ENCODE data around the gene NUFIP1. TPM values are rescaled to one million over a fixed set of nuclear protein-coding genes. Genes with fewer than 3 reads are reported as not detected.
"Not testable (repeated sequence)": the region's sequence is repeated elsewhere in the genome, so short reads cannot be mapped to it uniquely, and the experiment has no call there.

NUFIP1 gene
- 2.3 and 3.7 TPM in 2 replicates for total RNA-seq (2014; rRNA removed; shearing (Covaris generic))

DNA sequence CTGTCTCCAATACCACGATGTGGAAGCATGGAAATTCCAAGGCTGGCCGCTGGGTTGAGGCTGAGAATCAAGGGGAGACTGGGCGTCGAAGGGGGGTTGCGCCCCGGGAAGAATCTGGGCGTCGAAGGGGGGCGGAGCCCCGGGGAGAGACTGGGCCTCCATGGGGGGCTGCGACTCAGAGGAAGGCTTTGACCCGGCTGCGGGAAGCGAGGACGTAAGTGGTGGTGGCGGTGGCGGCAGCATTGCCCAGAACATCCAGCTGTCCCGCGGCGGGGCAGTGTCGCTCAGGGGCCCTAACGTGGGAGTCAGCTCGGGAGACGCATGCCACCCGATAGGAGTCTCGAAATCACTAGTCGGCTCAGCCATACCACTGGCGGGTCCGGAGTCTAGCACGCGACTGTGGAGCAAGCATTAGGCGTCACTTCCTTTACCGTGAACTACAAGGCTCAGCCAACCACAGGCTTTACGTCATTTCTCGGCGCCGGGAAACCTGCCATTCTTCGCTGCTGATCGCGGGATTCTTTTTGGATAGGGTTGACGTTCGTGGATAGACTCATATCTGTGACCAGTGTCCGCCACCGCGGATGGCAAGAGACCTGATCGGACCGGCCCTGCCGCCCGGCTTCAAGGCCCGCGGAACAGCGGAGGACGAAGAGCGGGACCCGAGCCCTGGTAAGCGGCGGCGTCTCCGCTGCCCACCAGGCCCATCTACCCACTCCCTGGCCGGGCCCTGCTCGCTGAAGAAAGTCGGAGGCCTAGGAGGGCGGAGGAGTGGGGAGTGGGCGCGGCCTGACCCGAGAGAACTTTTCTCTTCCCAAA lies at the start of gene NUFIP1, which contains the start of gene GPALPP1:
NUFIP1 (minus strand) TSS at position 401 of the 819 bp plus-strand sequence; CDS start at position 366, 35 bp downstream.
GPALPP1 (plus strand) TSS at position 468 of the 819 bp plus-strand sequence; CDS start at position 585, 117 bp downstream.
- peak; percentile 99 for DNase-seq (ENCODE audit: low spot score)

- no peak for DNase-seq (ENCODE audit: low spot score)
Observed at GRCh38 chr13:45036206-45036605, 46.9 kb upstream of the NUFIP1 start.

DNA sequence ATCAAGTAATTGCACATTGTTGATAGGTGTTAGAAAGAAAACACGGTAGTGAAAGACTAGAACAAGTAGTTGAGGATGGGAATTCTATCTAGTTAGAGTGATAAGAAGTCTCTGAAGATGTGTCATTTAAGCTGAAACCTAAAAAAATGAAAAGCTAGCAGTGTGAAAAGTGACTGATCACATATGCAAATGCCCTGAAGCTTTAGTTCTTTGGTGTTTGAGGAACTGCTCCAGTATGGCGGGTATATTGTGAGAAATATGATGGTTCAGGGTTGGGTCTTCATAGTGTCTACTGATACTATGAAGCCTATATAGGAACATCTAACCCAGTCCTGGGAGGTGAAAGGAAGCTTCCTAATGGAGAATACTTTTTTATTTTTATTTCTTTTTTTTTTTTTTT lies 45.1 kb upstream of the NUFIP1 start:
- no peak for DNase-seq (ENCODE audit: low spot score)

- no peak for DNase-seq (ENCODE audit: low spot score)
Observed at GRCh38 chr13:45024847-45025246, 35.6 kb upstream of the NUFIP1 start.

DNA sequence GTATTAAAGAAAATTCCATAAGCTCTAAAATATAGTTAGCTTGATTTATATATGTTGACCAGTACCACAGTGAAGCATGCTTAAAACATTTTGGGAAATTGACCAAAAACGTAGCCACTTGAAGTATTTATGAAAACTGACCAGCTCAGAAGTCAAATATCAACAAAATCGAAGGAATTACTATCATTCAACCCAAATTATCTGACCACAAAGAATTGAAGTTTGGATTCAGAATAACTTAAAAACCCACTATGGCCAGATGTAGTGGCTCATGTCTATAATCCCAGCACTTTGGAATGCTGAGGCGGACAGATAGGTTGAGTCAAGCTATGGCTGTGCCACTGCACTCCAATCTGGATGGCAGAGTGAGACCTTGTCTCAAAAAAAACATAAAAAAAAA lies 32.0 kb upstream of the NUFIP1 start:
- no peak for DNase-seq (ENCODE audit: low spot score)

- not testable (repeated sequence) for DNase-seq (ENCODE audit: low spot score)
Observed at GRCh38 chr13:45019981-45020380, 30.7 kb upstream of the NUFIP1 start.

GRCh38 chr13:45016792-45017425 lies 27.6 kb upstream of the NUFIP1 start:
- no peak for DNase-seq (ENCODE audit: low spot score)

- DNase-seq (ENCODE audit: low spot score), result no peak
Observed at GRCh38 chr13:45015300-45015699, 26.0 kb upstream of the NUFIP1 start.

DNA sequence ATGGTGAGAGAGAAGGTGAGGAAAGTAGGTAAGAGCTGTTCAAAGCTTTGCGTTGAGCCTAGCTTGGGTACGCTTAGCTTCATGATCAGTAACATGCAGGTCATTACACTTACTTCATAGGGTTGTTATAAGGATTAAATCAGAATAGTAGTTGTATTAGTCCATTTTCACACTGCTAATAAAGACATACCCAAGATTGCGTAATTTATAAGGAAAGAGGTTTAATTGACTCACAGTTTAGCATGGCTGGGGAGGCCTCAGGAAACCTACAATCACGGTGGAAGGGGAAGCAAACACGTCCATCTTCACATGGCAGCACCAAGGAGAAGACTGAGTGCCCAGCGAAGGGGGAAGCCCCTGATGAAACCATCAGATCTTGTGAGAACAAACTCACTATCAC lies 21.9 kb upstream of the NUFIP1 start:
- no peak for DNase-seq (ENCODE audit: low spot score)

GRCh38 chr13:45007823-45008222 lies 18.6 kb upstream of the NUFIP1 start:
- DNase-seq (ENCODE audit: low spot score), result no peak

- no peak for DNase-seq (ENCODE audit: low spot score)
Observed at GRCh38 chr13:45007225-45007624, 18.0 kb upstream of the NUFIP1 start.

GRCh38 chr13:45004096-45004495 lies 14.8 kb upstream of the NUFIP1 start:
- no peak for DNase-seq (ENCODE audit: low spot score)

DNA sequence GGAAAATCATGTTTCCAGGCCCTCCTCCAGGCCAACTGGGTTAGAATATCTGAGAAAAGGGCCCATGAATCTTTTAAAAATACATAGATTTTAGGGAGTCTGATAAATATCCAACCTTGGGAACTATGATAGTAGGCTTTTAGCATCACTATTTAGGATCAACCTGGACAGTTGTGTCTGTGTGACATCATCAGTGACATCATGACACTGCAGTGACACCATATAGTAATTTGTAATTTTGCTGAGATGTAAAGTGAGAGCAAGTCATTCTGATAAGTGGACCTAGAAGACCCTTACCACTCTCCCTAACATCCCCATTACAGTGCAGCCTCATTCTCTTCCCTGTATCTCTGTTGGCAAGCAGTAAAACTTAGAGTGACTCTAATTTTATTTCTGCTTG lies 14.1 kb upstream of the NUFIP1 start:
- DNase-seq (ENCODE audit: low spot score), result no peak

DNA sequence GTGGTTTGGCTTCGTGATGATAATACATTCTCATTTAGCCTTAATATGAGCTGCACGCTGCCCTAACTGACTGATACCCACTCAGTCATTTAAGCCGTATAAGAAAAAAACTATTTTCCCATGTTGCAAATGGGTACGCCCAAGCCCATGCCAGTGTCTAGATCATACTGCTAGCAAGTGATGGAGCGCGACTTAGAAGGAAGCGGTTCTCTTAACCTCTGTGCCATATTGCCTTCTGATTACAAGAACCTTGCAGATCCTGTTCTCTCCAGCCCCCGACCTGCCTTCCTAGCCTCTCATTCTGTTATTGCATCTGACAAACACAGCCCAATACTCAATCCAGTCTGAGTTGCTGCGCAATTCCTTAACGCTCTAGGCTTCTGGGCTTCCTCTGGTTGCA lies 670 bp upstream of the NUFIP1 start:
- peak; percentile 55 for DNase-seq (ENCODE audit: low spot score)

DNA sequence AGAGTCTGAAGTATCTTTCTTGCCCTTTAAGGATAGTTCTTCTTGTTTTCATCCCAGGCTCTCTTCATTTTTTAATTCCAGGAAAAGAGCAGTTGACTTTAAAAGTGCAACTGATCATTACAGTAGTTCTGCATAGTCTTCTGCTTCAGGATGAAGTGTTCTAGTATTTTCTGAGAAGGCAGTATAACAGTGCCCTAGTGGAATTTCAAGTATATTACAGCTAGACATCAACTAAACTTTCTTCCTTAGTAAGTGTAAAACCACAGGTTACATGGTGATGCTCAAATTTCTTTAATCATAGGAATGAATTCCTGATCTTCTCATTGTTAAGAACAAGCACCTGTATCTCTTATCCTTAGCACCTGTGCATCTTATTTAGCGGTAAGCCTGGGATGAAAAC lies 10.9 kb downstream of the NUFIP1 start:
- no peak for DNase-seq (ENCODE audit: low spot score)

GRCh38 chr13:44976949-44977583 lies 12.2 kb downstream of the NUFIP1 start:
- DNase-seq (ENCODE audit: low spot score), result no peak

GRCh38 chr13:44976196-44976595 lies 13.1 kb downstream of the NUFIP1 start:
- DNase-seq (ENCODE audit: low spot score), result no peak

DNA sequence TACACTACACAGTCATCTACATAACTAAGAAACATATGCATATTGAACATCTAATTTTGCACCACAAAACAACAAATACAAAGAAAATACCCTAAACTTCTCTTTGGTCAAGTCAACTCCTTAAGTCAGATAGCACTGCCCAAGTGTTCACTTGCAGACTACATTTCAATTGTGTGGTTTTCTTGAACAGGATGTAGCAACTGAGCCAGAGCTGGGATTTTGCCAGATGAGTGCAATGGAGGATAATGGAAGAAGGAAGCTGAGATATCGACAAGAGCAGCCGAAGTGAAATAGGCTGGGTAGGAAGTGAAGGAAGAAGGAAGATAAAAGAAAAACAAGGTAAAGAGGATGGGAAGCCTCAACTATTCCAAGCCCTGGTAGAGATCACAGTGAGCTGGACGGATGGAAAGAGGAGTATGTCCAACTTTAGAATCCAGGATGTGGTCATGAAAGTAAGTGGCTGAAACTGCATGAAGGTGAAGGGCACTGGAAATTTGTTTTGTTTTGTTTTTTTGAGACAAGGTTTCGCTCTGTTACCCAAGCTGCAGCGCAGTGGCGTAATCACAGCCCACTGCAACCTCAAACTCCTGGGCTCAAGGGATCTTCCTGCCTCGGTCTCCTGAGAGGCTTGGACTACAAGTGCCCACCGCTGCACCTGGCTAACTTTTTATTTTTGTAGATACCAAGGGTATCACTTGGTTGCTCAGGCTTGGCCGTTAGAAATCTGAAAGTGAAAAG lies 15.0 kb downstream of the NUFIP1 start:
- no peak for DNase-seq (ENCODE audit: low spot score)

DNA sequence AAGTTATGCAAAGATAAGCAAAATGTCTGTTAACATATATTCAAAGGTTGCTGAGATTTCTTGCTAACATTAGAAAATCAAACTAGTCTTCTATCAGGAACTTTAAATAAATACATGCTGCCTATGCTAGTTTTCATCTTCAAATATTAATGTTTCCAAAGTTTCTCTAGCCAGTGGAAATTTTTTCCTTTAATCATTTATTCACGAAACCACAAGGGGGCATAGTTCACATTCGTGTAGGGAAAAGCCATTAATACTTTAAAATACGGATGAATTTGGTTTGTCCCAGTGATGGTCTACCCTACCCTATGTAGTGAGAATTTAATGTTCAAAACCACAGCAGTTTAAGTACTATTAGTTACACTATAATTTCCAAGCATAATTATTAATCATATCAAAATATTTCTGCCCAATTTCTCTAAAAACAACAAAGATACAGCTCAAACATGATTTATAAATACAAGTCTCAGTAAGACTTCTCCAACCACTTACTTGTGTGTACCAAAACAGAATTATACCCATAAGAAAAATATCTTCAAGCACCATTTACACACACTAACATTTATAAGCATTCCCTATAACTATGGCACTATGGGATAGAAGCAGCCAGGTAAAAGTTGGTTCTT lies 16.2 kb downstream of the NUFIP1 start:
- DNase-seq (ENCODE audit: low spot score), result peak; percentile 65

- no peak for DNase-seq (ENCODE audit: low spot score)
Observed at GRCh38 chr13:44971656-44972595, 17.3 kb downstream of the NUFIP1 start.

Measured in HT-29 (cell line).